ENCODE results near the gene EVC.
"Not testable (repeated sequence)": the region's sequence is repeated elsewhere in the genome, so short reads cannot be mapped to it uniquely, and the experiment has no call there.

EVC gene

GRCh38 chr4:5821665-5822358 is 110.8 kb downstream of the EVC start:
- no peak for DNase-seq

- DNase-seq, result no peak
Measured at GRCh38 chr4:5822619-5823018, 111.6 kb downstream of the EVC start.

- DNase-seq, result no peak
Measured at GRCh38 chr4:5823542-5824211, 112.7 kb downstream of the EVC start.

GRCh38 chr4:5824227-5824626 is 113.2 kb downstream of the EVC start:
- DNase-seq, result no peak

- DNase-seq, result no peak
Measured at GRCh38 chr4:5824635-5825034, 113.6 kb downstream of the EVC start.

GRCh38 chr4:5825321-5826041 is 114.5 kb downstream of the EVC start:
- DNase-seq, result no peak

GRCh38 chr4:5826437-5827107 is 115.6 kb downstream of the EVC start:
- DNase-seq, result no peak

GRCh38 chr4:5827108-5828004 is 116.4 kb downstream of the EVC start:
- no peak for DNase-seq

GRCh38 chr4:5828005-5828391 is 117.0 kb downstream of the EVC start:
- no peak for DNase-seq

- DNase-seq, result no peak
Measured at GRCh38 chr4:5836943-5837342, 125.9 kb downstream of the EVC start.

- DNase-seq, result not testable (repeated sequence)
Measured at GRCh38 chr4:5837483-5837882, 126.5 kb downstream of the EVC start.

- DNase-seq, result no peak
Measured at GRCh38 chr4:5839332-5839731, 128.3 kb downstream of the EVC start.

GRCh38 chr4:5839751-5840674 is 129.0 kb downstream of the EVC start:
- DNase-seq, result no peak

GRCh38 chr4:5842456-5842855 is 131.5 kb downstream of the EVC start:
- DNase-seq, result no peak

- DNase-seq, result no peak
Measured at GRCh38 chr4:5843573-5844530, 132.9 kb downstream of the EVC start.

- DNase-seq, result no peak
Measured at GRCh38 chr4:5845035-5845905, 134.3 kb downstream of the EVC start.

GRCh38 chr4:5851637-5852301 is 140.8 kb downstream of the EVC start:
- no peak for DNase-seq

- DNase-seq, result no peak
Measured at GRCh38 chr4:5852523-5853202, 141.7 kb downstream of the EVC start.

Data from CD4-positive, alpha-beta T cell treated with Interleukin-6 for 4 hours (primary cell).